SU-DHL-6 (cell line): ENCODE data around the gene OR51B2.

Experiments
- H2AFZ ChIP-seq: fragments of 200-600 bp; sonication (generic); 2 replicates; pipeline ENCODE4 v1.6.1; 2014; ENCODE audit warnings: low read depth, mild to moderate bottlenecking, moderate library complexity, mixed read lengths, antibody characterized with exemption, low read length; ENCODE audit not compliant: severe bottlenecking
- H3F3A ChIP-seq: fragments of 200-600 bp; shearing (Covaris generic); 2 replicates; pipeline ENCODE4 v1.6.0; 2016; ENCODE audit warnings: antibody characterized with exemption, mild to moderate bottlenecking; ENCODE audit not compliant: insufficient read depth
- H3K27ac ChIP-seq: fragments of 200-600 bp; sonication (generic); 2 replicates; pipeline ENCODE4 v1.5.1; 2016; ENCODE audit warnings: low read depth, mild to moderate bottlenecking, low read length, moderate library complexity, mixed read lengths
- H3K27me3 ChIP-seq: fragments of 200-600 bp; sonication (generic), shearing (Covaris generic); 2 replicates; pipeline ENCODE4 v1.6.0; 2014; ENCODE audit warnings: mild to moderate bottlenecking, low read length
- H3K36me3 ChIP-seq: fragments of 200-600 bp; sonication (generic); 2 replicates; pipeline ENCODE4 v1.6.1; 2014; ENCODE audit warnings: mild to moderate bottlenecking, low read length, mixed read lengths
- H3K4me2 ChIP-seq: fragments of 300-600, 200-600 bp; shearing (Covaris generic), sonication (generic); 2 replicates; pipeline ENCODE4 v1.6.0; 2014; ENCODE audit warnings: low read length, low read depth, mild to moderate bottlenecking; ENCODE audit not compliant: poor library complexity, severe bottlenecking
- H3K4me3 ChIP-seq: fragments of 200-600 bp; sonication (generic); 2 replicates; pipeline ENCODE4 v1.5.1; 2014; ENCODE audit warnings: antibody characterized with exemption, low read length, mild to moderate bottlenecking, mixed read lengths; ENCODE audit not compliant: insufficient read depth, poor library complexity, severe bottlenecking
- H3K79me2 ChIP-seq: fragments of 200-600 bp; sonication (generic); 2 replicates; pipeline ENCODE4 v1.6.1; 2014; ENCODE audit warnings: mild to moderate bottlenecking, low read length, moderate library complexity; ENCODE audit not compliant: insufficient read depth
- H3K9ac ChIP-seq: fragments of 200-600 bp; sonication (generic); 2 replicates; pipeline ENCODE4 v1.7.0; 2014; ENCODE audit warnings: mild to moderate bottlenecking, low read length
- H3K9me2 ChIP-seq: fragments of 200-600 bp; sonication (generic); replicated peaks from 2 replicates; pipeline ENCODE4 v1.6.1; 2014; ENCODE audit warnings: low read length; ENCODE audit not compliant: insufficient read depth
- H3K9me3 ChIP-seq: fragments of 200-600 bp; sonication (generic); 2 replicates; pipeline ENCODE4 v1.6.1; 2014; ENCODE audit warnings: low read length, mixed read lengths; ENCODE audit not compliant: insufficient read depth
- H4K20me1 ChIP-seq: fragments of 200-600 bp; sonication (generic); 2 replicates; pipeline ENCODE4 v1.6.1; 2014; ENCODE audit warnings: low read depth, mild to moderate bottlenecking, antibody characterized with exemption, low read length, moderate library complexity, mixed read lengths
- CTCF ChIP-seq: fragments of 200-600 bp; sonication (generic); IDR thresholded peaks from one replicate; pipeline ENCODE4 v1.5.1; 2017; ENCODE audit warnings: antibody characterized with exemption, mild to moderate bottlenecking, low read length, moderate library complexity; ENCODE audit not compliant: insufficient read depth, poor library complexity, severe bottlenecking
- EZH2phosphoT487 ChIP-seq: fragments of 200-600 bp; sonication (generic), shearing (Covaris generic); conservative IDR thresholded peaks from 2 replicates; pipeline ENCODE4 v1.6.1; 2018; ENCODE audit warnings: mild to moderate bottlenecking, antibody characterized with exemption, low read length, moderate library complexity, mixed read lengths

Gene OR51B2

GRCh38 chr11:5275369-5276110 is 48.6 kb downstream of the OR51B2 start:
- Histone ChIP-seq H3K4me3 (no peak overlapping the region), H4K20me1 (no peaks in the 10 kb centered on the region), H3K27me3 (no peaks in the 10 kb centered on the region), H3K79me2 (no peaks in the 10 kb centered on the region), H2AFZ (no peak overlapping the region), H3K36me3 (no peaks in the 10 kb centered on the region), H3K27ac (no peak overlapping the region), H3K4me2 (no peak overlapping the region), H3F3A (no peaks in the 10 kb centered on the region), H3K9me3 (no peaks in the 10 kb centered on the region), H3K9me2 (no peaks in the 10 kb centered on the region; the same call in 1 of the 2 replicates), H3K9ac (no peak overlapping the region)
- TF ChIP-seq EZH2phosphoT487 = no peak
- TF ChIP-seq CTCF = no peak

GRCh38 chr11:5274395-5274794 is 49.7 kb downstream of the OR51B2 start:
- Histone ChIP-seq H3K27me3 (no peaks in the 10 kb centered on the region), H3K9ac (no peak overlapping the region), H4K20me1 (no peaks in the 10 kb centered on the region), H3K79me2 (no peaks in the 10 kb centered on the region), H2AFZ (no peak overlapping the region), H3F3A (no peaks in the 10 kb centered on the region), H3K27ac (no peak overlapping the region), H3K36me3 (no peaks in the 10 kb centered on the region), H3K4me2 (no peak overlapping the region), H3K4me3 (no peak overlapping the region), H3K9me3 (no peaks in the 10 kb centered on the region), H3K9me2 (no peaks in the 10 kb centered on the region; the same call in 1 of the 2 replicates)
- TF ChIP-seq CTCF (no peak), EZH2phosphoT487 (no peak)
